ENCODE data around the gene ITGB8. TPM values are rescaled to one million over a fixed set of nuclear protein-coding genes. Genes with fewer than 3 reads are reported as not detected.

ITGB8 gene
- total RNA-seq, 4 donors from 2014 or later: 3.9 to 70.2 (median 16.5) TPM

DNA sequence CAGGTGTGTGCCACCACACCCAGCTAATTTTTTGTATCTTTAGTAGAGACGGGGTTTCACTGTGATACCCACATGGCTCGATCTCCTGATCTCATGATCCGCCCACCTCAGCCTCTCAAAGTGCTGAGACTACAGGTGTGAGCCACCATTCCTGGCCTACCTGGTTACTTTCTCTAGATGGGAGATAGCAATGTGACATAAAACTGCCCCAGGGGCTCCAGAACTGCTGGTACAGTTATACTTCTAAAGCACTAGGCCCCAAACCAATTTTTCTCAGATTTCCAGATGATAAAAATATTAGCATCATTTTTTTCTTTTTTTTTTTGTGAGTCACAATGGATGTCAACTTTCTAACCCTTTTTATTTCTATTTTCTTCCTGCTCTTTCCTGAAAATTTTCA, 27.4 kb downstream of the ITGB8 start:
- ATAC-seq (ENCODE audit: low FRiP score): no peak

DNA sequence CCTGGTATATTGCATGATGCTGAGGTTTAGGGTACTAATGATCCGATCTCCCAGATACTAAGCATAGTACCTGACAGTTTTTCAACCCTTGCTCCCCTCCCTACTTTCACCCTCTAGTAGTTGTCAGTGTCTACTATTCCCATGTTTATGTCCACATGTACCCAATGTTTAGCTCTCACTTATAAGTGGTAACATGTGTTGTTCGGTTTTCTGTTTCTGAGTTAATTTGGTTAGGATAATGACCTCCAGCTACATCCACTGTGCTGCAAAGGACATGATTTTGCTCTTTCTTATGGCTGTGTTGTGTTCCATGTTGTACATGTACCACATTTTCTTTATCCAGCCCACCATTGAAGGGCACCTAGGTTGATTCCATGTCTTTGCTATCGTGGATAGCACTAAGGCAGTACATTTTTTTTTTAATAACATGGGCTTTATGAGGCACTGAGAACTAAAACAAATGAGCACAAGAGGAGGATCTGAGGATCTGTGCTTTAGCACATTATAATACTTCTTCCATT, 28.1 kb downstream of the ITGB8 start:
- ATAC-seq (ENCODE audit: low FRiP score): no peak
- TF ChIP-seq, protein P1, sequence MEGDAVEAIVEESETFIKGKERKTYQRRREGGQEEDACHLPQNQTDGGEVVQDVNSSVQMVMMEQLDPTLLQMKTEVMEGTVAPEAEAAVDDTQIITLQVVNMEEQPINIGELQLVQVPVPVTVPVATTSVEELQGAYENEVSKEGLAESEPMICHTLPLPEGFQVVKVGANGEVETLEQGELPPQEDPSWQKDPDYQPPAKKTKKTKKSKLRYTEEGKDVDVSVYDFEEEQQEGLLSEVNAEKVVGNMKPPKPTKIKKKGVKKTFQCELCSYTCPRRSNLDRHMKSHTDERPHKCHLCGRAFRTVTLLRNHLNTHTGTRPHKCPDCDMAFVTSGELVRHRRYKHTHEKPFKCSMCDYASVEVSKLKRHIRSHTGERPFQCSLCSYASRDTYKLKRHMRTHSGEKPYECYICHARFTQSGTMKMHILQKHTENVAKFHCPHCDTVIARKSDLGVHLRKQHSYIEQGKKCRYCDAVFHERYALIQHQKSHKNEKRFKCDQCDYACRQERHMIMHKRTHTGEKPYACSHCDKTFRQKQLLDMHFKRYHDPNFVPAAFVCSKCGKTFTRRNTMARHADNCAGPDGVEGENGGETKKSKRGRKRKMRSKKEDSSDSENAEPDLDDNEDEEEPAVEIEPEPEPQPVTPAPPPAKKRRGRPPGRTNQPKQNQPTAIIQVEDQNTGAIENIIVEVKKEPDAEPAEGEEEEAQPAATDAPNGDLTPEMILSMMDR (IDR thresholded peaks at IDR 0.05): no peak

More for the DNA sequence above, 27.4 kb downstream of the ITGB8 start:
- TF ChIP-seq, protein P1 (IDR thresholded peaks at IDR 0.05): no peak
- no peak for DNase-seq (ENCODE audit: low spot score)

DNA sequence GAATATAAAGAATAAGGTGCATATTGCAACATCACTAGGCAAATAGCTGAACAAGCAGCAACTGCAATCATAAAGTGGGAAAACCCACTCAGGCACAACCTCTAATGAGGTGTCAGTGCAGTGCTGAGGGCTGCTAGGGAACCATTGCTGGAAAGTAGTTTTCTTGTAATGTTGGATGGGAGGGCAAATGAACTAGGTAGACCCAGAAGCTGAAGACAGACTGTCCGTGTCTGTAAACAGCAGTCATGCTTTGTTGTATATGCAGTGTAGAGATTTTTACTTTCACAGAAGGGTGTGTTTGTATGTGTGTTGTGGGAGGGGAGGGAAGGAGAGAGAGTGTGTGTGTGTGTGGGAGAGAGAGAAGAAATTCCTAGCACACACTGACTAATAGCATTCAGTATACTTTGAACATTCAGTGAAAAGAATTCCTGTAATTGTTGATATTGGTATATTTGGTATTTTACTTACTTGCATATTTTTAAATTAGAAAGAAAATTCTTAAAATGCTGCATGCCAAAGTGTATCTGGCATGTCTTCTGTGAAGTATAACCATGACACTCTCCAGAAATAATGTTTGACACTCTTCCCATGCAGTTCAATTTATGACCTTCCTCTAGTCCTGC, 28.8 kb downstream of the ITGB8 start:
- DNase-seq (ENCODE audit: low spot score) (no peak), ATAC-seq (ENCODE audit: low FRiP score) (peak; percentile 83)
- TF ChIP-seq, protein P1 (IDR thresholded peaks at IDR 0.05): no peak

More for the DNA sequence above, 28.1 kb downstream of the ITGB8 start:
- DNase-seq (ENCODE audit: low spot score): no peak

DNA sequence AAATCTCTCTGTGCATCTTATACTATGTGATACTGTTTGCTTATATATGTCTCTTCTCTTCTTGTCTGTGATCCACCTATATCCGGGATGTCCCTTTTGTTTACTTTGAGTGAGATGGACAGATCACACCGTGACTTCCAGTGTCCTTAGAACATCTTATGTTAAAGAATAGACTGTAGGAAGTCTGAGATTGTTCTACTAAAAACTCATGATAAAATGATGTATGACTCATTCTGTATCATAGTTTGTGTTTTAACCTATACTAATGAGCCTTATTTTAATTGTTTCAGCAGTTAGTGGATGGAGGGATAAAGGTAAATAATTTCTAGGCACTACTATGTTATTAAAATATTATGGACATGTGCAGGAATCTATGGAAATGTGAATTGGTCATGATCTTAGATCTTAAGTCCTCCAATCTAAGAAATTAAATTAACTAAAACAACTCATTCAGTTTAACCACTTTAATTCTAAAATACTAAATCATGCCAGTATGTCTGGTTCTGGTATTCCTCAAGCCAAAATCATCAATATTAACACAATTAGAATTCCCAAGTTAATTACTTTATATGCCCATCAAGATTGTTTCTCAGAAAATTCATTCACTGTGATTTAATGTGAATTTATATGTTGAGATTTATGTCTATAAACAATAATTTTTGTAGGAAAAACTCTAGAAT, 32.0 kb downstream of the ITGB8 start:
- TF ChIP-seq, protein P1 (IDR thresholded peaks at IDR 0.05): no peak
- no peak for ATAC-seq (ENCODE audit: low FRiP score)

DNA sequence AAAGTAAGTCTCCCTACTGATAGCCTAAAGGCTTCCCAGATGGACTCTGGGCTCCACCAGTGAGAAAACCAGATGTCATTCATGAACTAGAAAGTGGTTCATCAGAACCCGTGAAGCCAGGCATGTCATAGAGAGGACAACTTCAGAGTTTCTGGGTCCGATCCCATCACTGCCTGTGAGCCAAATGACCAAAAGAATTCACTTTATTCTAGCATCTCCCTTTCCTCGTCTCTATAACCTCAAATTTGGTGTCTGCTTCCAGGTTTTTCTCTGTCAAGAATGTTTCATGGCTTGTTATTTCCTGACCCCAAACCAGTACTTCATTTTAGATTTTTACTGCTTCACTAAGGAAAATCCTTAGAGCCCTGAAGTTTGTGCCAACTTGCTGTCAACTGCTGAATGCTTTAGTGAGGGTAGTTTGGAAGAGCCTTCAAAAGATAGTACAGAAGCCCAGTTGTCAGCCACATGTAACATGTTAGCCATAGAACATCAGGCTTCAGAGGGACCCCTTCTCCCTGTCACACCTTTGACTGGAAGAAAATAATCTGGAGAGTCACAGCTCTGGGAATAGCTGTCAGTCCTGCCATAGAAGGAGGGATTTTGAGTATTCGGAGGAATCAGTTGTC, 34.0 kb downstream of the ITGB8 start:
- TF ChIP-seq, protein P1 (IDR thresholded peaks at IDR 0.05): no peak
- ATAC-seq (ENCODE audit: low FRiP score) (no peak), DNase-seq (ENCODE audit: low spot score) (no peak)

More for the DNA sequence above, 32.0 kb downstream of the ITGB8 start:
- DNase-seq (ENCODE audit: low spot score): no peak

DNA sequence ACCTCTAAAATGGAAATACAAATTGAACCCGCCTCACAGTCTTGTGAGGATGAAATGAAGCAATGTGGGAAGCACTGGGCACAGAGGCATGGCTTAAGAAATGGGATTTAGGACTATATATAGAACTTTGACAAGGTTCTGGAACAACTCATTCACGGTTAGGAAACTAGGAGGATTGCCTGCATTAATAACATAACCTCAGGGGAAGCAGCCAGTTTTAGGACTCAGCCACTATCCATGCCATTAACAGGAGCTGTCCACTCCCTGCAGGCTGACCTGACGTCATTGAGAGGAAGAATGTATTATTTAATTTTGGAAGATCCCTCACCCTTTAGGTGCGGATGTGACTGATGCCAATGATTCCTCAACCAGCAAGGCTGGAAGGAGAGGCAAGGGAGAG, 34.8 kb downstream of the ITGB8 start:
- DNase-seq (ENCODE audit: low spot score): no peak
- TF ChIP-seq, protein P1 (IDR thresholded peaks at IDR 0.05): no peak
- ATAC-seq (ENCODE audit: low FRiP score): peak; percentile 83
